ENCODE data around the gene SUSD1. TPM values are rescaled to one million over a fixed set of nuclear protein-coding genes. Genes with fewer than 3 reads are reported as not detected.
A peak's percentile ranks its signal among the peaks of the same experiment; 100 is the strongest.

The SUSD1 gene
- total RNA-seq, 2 donors from 2014 or later, result 7.8 to 7.9 TPM

DNA sequence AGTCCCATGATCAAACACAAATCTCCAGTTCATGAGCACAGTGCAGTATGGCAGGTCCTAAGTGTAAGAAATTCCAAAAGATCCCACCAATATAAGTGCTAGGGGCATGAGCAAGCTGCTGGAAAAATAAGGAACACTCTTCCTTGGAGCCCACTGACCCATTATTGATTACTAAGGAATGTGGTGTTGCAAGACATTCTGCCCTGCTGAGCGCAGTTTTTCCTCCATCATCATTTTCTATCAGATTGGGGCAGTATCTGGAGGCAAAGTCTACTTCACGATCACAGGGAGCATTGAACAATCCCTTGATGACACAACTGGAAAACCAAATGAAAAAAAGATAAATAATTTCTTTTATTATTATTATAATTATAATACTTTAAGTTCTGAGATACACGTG, 149.2 kb downstream of the SUSD1 start:
- Histone ChIP-seq H3K4me3 (no peak overlapping the region), H3K27me3 (no peaks in the 10 kb centered on the region), H3K9me3 (no peaks in the 10 kb centered on the region), H3K27ac (no peak overlapping the region), H3K36me3 (replicated peaks in 1 of 2; ENCODE audit: insufficient read depth in 1 of 2, low read depth in 2 of 2) (no peaks in the 10 kb centered on the region), H3K4me1 (peaks cover 21% of the 10 kb centered on the region)
- ATAC-seq (no peak), DNase-seq (no peak)
- 80 to 93% methylated on average over 3 of the region's 3 CpGs for WGBS, 2 donors
- intact Hi-C loops (cut with DNase I), result no loop called here
- TF ChIP-seq POLR2A (IDR thresholded peaks at IDR 0.05), result no peak
- no peak for TF ChIP-seq CTCF (IDR thresholded peaks at IDR 0.05)

DNA sequence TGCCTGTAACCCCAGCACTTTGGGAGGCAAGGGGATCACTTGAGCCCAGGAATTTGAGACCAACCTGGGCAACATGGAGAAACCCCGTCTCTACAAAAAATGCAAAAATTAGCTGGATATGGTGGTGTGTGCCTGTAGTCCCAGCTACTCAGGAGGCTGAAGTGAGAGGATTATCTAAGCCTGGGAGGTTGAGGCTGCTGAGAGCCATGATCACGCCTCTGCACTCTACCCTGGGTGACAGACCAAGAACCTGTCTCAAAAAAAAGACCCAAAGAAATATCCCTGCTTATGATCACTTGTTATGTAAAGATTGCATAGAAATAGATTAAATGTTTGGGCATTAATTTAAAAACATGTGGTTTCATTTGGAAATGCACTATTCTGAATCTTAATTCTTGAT, 153.4 kb downstream of the SUSD1 start:
- WGBS, 2 donors, result 82 to 91% methylated on average over 2 of the region's 2 CpGs
- no peak for TF ChIP-seq POLR2A (IDR thresholded peaks at IDR 0.05)
- TF ChIP-seq CTCF (IDR thresholded peaks at IDR 0.05), result no peak
- Histone ChIP-seq H3K27ac (peak overlapping the region; percentile 40 to 78 (median 62)), H3K9me3 (no peaks in the 10 kb centered on the region), H3K36me3 (replicated peaks in 1 of 2; ENCODE audit: insufficient read depth in 1 of 2, low read depth in 2 of 2) (no peaks in the 10 kb centered on the region), H3K4me3 (no peak overlapping the region), H3K4me1 (peaks cover 18% of the 10 kb centered on the region), H3K27me3 (no peaks in the 10 kb centered on the region)
- intact Hi-C loops (cut with DNase I), result no loop called here
- no peak for DNase-seq
- no peak for ATAC-seq

DNA sequence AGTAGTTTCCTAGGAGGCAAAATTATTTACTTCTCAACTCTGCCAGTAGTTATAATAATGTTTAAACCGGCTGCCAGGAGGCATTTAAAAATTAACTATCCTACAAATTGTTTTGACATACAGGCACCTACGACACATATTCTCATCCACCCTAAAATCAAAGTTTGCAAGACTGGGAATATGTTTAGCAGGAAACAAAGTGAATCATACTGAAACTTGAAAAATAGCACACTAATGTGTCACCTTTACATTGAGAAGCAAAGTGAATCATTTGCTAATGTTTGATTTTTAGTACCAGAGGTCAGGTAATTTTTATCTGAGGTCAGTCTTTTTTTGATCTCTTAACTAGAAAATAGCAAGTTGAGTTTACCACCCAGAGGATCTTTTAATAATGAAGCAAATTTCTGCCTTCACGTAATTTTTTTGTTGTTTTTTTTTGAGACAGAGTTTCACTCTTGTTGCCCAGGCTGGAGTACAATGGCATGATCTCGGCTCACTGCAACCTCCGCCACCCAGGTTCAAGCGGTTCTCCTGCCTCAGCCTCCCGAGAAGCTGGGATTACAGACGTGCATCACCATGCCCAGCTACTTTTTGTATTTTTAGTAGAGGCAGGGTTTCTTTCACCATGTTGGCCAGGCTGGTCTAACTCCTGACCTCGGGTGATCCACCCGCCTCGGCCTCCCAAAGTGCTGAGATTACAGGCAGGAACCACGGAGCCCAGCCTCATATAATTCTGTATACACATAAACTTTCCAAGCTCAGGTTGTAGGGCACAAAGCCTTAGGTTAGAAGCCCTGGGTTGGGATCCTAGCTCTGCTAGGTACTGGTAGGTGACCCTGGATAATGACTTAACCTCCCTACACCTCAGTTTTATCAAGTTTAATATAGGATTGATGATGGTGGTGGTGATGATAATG, 154.2 kb downstream of the SUSD1 start:
- Histone ChIP-seq H3K27me3 (no peaks in the 10 kb centered on the region), H3K4me3 (no peak overlapping the region), H3K4me1 (peaks cover 18% of the 10 kb centered on the region), H3K9me3 (no peaks in the 10 kb centered on the region), H3K36me3 (replicated peaks in 1 of 2; ENCODE audit: insufficient read depth in 1 of 2, low read depth in 2 of 2) (no peaks in the 10 kb centered on the region), H3K27ac (peak overlapping the region; percentile 40 to 78 (median 62))
- peak; percentile 81 for ATAC-seq
- intact Hi-C loops (cut with DNase I), result no loop called here
- TF ChIP-seq POLR2A (IDR thresholded peaks at IDR 0.05) (no peak), CTCF (IDR thresholded peaks at IDR 0.05) (no peak)
- 41 to 55% methylated on average over 12 of the region's 12 CpGs for WGBS, 2 donors
- DNase-seq, result no peak

DNA sequence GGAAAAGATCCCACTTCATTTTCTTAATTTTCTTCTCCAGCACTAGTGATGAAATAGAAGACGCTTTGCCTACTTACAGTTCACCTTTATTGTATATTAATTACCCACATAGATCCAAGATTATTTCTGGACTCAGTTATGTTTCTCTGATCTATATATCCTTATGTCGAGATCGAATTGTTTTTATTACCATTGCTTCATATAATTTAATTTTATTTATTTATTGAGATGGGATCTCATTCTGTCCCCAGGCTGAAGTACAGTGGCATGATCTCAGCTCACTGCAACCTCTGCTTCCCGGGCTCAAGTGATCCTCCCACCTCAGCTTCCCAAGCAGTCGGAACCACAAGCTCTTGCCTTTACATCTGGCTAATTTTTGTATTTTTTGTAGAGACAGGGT, 157.2 kb downstream of the SUSD1 start:
- Histone ChIP-seq H3K9me3 (no peaks in the 10 kb centered on the region), H3K27me3 (no peaks in the 10 kb centered on the region), H3K27ac (no peak overlapping the region), H3K4me1 (peaks cover 18% of the 10 kb centered on the region), H3K4me3 (no peak overlapping the region), H3K36me3 (replicated peaks in 1 of 2; ENCODE audit: insufficient read depth in 1 of 2, low read depth in 2 of 2) (no peaks in the 10 kb centered on the region)
- TF ChIP-seq CTCF (IDR thresholded peaks at IDR 0.05) (no peak), POLR2A (IDR thresholded peaks at IDR 0.05) (no peak)
- intact Hi-C loops (cut with DNase I), result no loop called here
- ATAC-seq (no peak), DNase-seq (no peak)
- 79 to 82% methylated on average over 5 of the region's 5 CpGs for WGBS, 2 donors

DNA sequence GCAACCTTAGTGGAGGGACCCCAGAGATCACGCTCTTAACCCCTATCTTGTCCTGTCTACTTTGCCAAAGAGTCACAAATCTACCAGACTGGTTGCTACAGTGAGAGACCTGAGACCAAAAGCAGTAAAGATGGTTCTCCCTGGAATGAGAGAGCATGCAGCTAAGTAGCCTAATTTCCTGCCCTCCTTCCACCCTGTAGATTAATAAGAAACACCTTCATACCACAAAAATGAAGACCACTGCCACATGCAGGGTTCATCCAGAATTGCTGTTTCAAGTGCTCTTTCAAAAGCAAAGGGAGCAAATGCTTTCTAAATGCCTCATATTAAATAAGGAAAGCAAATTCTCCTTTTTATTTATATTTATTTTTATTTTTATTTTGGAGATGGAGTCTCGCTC, 159.4 kb downstream of the SUSD1 start:
- ATAC-seq (no peak), DNase-seq (no peak)
- intact Hi-C loops (cut with DNase I), result no loop called here
- TF ChIP-seq POLR2A (IDR thresholded peaks at IDR 0.05) (no peak), CTCF (IDR thresholded peaks at IDR 0.05) (no peak)
- Histone ChIP-seq H3K27me3 (no peaks in the 10 kb centered on the region), H3K27ac (no peak overlapping the region), H3K9me3 (no peaks in the 10 kb centered on the region), H3K36me3 (replicated peaks in 1 of 2; ENCODE audit: insufficient read depth in 1 of 2, low read depth in 2 of 2) (no peaks in the 10 kb centered on the region), H3K4me3 (no peak overlapping the region), H3K4me1 (peaks cover 14% of the 10 kb centered on the region)
- 52 to 97% methylated on average over 2 of the region's 2 CpGs for WGBS, 2 donors

Data from body of pancreas (tissue), 4 donors.